ENCODE measurements around the gene PGM3. TPM values are rescaled to one million over a fixed set of nuclear protein-coding genes. Genes with fewer than 3 reads are reported as not detected.
A peak's percentile ranks its signal among the peaks of the same experiment; 100 is the strongest.

PGM3 gene
- total RNA-seq = 10 to 100 TPM; 26.8 to 67.6 (median 35.0) TPM

- 0 to 7% (median 3%) methylated on average over 3 to 14 of the region's 88 CpGs; no CpG with 5 or more reads in 6 of the 10 experiments for WGBS, 10 experiments
- peak within 1 kb of the TSS; percentile 91 to 98 for H3K27ac ChIP-seq
- peaks cover 17 to 21% of the 10 kb centered on the region in 2 donors for H3K4me1 ChIP-seq (replicated peaks in 1 of 2)
- in situ Hi-C loops (cut with MboI; ENCODE audit: low pct_unique_long_range_greater_than_20kb in 2 of 9, low sequenced_read_pairs in 9 of 9, unreplicated experiment in 9 of 9) = no loop called here
- peak; percentile 92 to 96 (median 94) for ATAC-seq (replicated peaks in 6 of 8)
- H3K4me3 ChIP-seq = peak within 1 kb of the TSS; percentile 92 to 99 (median 94)
These were observed at the start of gene PGM3, which contains the start of gene RWDD2A for GRCh38 chr6:83192871-83193746. TSS of gene PGM3 (minus strand) at chr6:83193265. CDS start at chr6:83191012, 2,253 bp downstream. TSS of gene RWDD2A (plus strand) at chr6:83193357. CDS start at chr6:83194452, 1,095 bp downstream.

GRCh38 chr6:83231146-83231545 is 38.1 kb upstream of the PGM3 start:
- no peak overlapping the region for H3K4me3 ChIP-seq
- in situ Hi-C loops (cut with MboI; ENCODE audit: low pct_unique_long_range_greater_than_20kb in 2 of 9, low sequenced_read_pairs in 9 of 9, unreplicated experiment in 9 of 9) = loop anchor here in 1 of 9 experiments (25.0 kb wide), 1 partner anchor 181 kb away; no protein-coding TSS in a partner anchor
- H3K27ac ChIP-seq = no peak overlapping the region
- ATAC-seq (replicated peaks in 6 of 8) = peak in 2 of 8 experiments; percentile 34 to 62
- H3K4me1 ChIP-seq (replicated peaks in 1 of 2) = no peaks in the 10 kb centered on the region
- 0 to 100% (median 57%) methylated on average over 1 of the region's 1 CpG; no CpG with 5 or more reads in 3 of the 10 experiments for WGBS, 10 experiments

GRCh38 chr6:83226517-83226916 is 33.5 kb upstream of the PGM3 start:
- no peak for ATAC-seq (replicated peaks in 6 of 8)
- in situ Hi-C loops (cut with MboI; ENCODE audit: low pct_unique_long_range_greater_than_20kb in 2 of 9, low sequenced_read_pairs in 9 of 9, unreplicated experiment in 9 of 9) = loop anchor here in 4 of 9 experiments (10.0 to 25.0 kb wide), 3 partner anchors 186 to 298 kb away; partner anchors contain the start of gene PRSS35 (in 2 of the 4)
- Histone ChIP-seq H3K27ac (no peak overlapping the region), H3K4me3 (no peak overlapping the region), H3K4me1 (replicated peaks in 1 of 2) (no peaks in the 10 kb centered on the region)
- WGBS, 10 experiments = 63 to 100% (median 83%) methylated on average over 1 of the region's 1 CpG; no CpG with 5 or more reads in 2 of the 10 experiments

GRCh38 chr6:83221889-83222479 is 28.9 kb upstream of the PGM3 start:
- Histone ChIP-seq H3K27ac (no peak overlapping the region), H3K4me3 (no peak overlapping the region), H3K4me1 (replicated peaks in 1 of 2) (no peaks in the 10 kb centered on the region)
- 11 to 100% (median 45%) methylated on average over 1 to 3 of the region's 3 CpGs for WGBS, 10 experiments
- ATAC-seq (replicated peaks in 6 of 8) = peak in 1 of 8 experiments; percentile 34
- in situ Hi-C loops (cut with MboI; ENCODE audit: low pct_unique_long_range_greater_than_20kb in 2 of 9, low sequenced_read_pairs in 9 of 9, unreplicated experiment in 9 of 9) = loop anchor here in 8 of 9 experiments (10.0 to 25.0 kb wide), 3 partner anchors 290 to 303 kb away; partner anchors contain the start of gene PRSS35 (in 7 of the 8)

- WGBS, 10 experiments = 83 to 100% (median 100%) methylated on average over 1 of the region's 1 CpG; no CpG with 5 or more reads in 6 of the 10 experiments
- no peak for ATAC-seq (replicated peaks in 6 of 8)
- no peak overlapping the region for H3K27ac ChIP-seq
- H3K4me1 ChIP-seq (replicated peaks in 1 of 2) = no peaks in the 10 kb centered on the region
- in situ Hi-C loops (cut with MboI; ENCODE audit: low pct_unique_long_range_greater_than_20kb in 2 of 9, low sequenced_read_pairs in 9 of 9, unreplicated experiment in 9 of 9) = loop anchor here in 8 of 9 experiments (10.0 to 25.0 kb wide), 3 partner anchors 291 to 304 kb away; partner anchors contain the start of gene PRSS35 (in 7 of the 8)
- H3K4me3 ChIP-seq = no peak overlapping the region
These were observed 28.2 kb upstream of the PGM3 start for GRCh38 chr6:83221276-83221675.

GRCh38 chr6:83220121-83220520 is 27.1 kb upstream of the PGM3 start:
- H3K4me3 ChIP-seq = no peak overlapping the region

GRCh38 chr6:83218646-83219045 is 25.6 kb upstream of the PGM3 start:
- no peak overlapping the region for H3K27ac ChIP-seq
- WGBS, 10 experiments = 0 to 100% (median 33%) methylated on average over 1 to 3 of the region's 3 CpGs; no CpG with 5 or more reads in 4 of the 10 experiments
- H3K4me1 ChIP-seq (replicated peaks in 1 of 2) = peaks cover 0 to 5% of the 10 kb centered on the region in 2 donors
- no peak overlapping the region for H3K4me3 ChIP-seq
- peak in 1 of 8 experiments; percentile 47 for ATAC-seq (replicated peaks in 6 of 8)
- in situ Hi-C loops (cut with MboI; ENCODE audit: low pct_unique_long_range_greater_than_20kb in 2 of 9, low sequenced_read_pairs in 9 of 9, unreplicated experiment in 9 of 9) = loop anchor here in 6 of 9 experiments (10.0 to 25.0 kb wide), 2 partner anchors 154 to 294 kb away; partner anchors contain the start of genes PRSS35 (in 5 of the 6), DOP1A (in 1 of the 6) and UBE3D (in 1 of the 6)

More at GRCh38 chr6:83220121-83220520, 27.1 kb upstream of the PGM3 start:
- in situ Hi-C loops (cut with MboI; ENCODE audit: low pct_unique_long_range_greater_than_20kb in 2 of 9, low sequenced_read_pairs in 9 of 9, unreplicated experiment in 9 of 9) = loop anchor here in 8 of 9 experiments (10.0 to 25.0 kb wide), 3 partner anchors 292 to 305 kb away; partner anchors contain the start of gene PRSS35 (in 7 of the 8)
- H3K27ac ChIP-seq = no peak overlapping the region
- ATAC-seq (replicated peaks in 6 of 8) = no peak
- peaks cover 0 to 2% of the 10 kb centered on the region in 2 donors for H3K4me1 ChIP-seq (replicated peaks in 1 of 2)

- Histone ChIP-seq H3K4me3 (no peak overlapping the region), H3K27ac (no peak overlapping the region), H3K4me1 (replicated peaks in 1 of 2) (peaks cover 0 to 5% of the 10 kb centered on the region in 2 donors)
- ATAC-seq (replicated peaks in 6 of 8) = peak in 1 of 8 experiments; percentile 22
- in situ Hi-C loops (cut with MboI; ENCODE audit: low pct_unique_long_range_greater_than_20kb in 2 of 9, low sequenced_read_pairs in 9 of 9, unreplicated experiment in 9 of 9) = loop anchor here in 6 of 9 experiments (10.0 to 25.0 kb wide), 2 partner anchors 152 to 295 kb away; partner anchors contain the start of genes PRSS35 (in 5 of the 6), DOP1A (in 1 of the 6) and UBE3D (in 1 of the 6)
These were observed 23.7 kb upstream of the PGM3 start for GRCh38 chr6:83216806-83217205.

GRCh38 chr6:83215131-83216047 is 22.3 kb upstream of the PGM3 start:
- in situ Hi-C loops (cut with MboI; ENCODE audit: low pct_unique_long_range_greater_than_20kb in 2 of 9, low sequenced_read_pairs in 9 of 9, unreplicated experiment in 9 of 9) = loop anchor here in 6 of 9 experiments (10.0 to 25.0 kb wide), 2 partner anchors 151 to 297 kb away; partner anchors contain the start of genes PRSS35 (in 5 of the 6), DOP1A (in 1 of the 6) and UBE3D (in 1 of the 6)
- Histone ChIP-seq H3K4me3 (no peak overlapping the region), H3K4me1 (replicated peaks in 1 of 2) (peaks cover 0 to 5% of the 10 kb centered on the region in 2 donors), H3K27ac (no peak overlapping the region)
- ATAC-seq (replicated peaks in 6 of 8) = peak; percentile 88 to 98 (median 96)
- 20 to 56% (median 34%) methylated on average over 2 to 7 of the region's 7 CpGs for WGBS, 10 experiments

- Histone ChIP-seq H3K27ac (no peak overlapping the region), H3K4me1 (replicated peaks in 1 of 2) (no peaks in the 10 kb centered on the region), H3K4me3 (no peak overlapping the region)
- WGBS, 10 experiments = 89 to 100% (median 92%) methylated on average over 1 to 4 of the region's 4 CpGs; no CpG with 5 or more reads in 1 of the 10 experiments
- in situ Hi-C loops (cut with MboI; ENCODE audit: low pct_unique_long_range_greater_than_20kb in 2 of 9, low sequenced_read_pairs in 9 of 9, unreplicated experiment in 9 of 9) = loop anchor here in 5 of 9 experiments (25.0 kb wide), 1 partner anchor 310 kb away; the partner anchor contains the start of gene PRSS35 (in 5 of the 5)
- no peak for ATAC-seq (replicated peaks in 6 of 8)
These were observed 9.0 kb upstream of the PGM3 start for GRCh38 chr6:83202031-83202430.

- H3K4me3 ChIP-seq = no peak overlapping the region
- no peak overlapping the region for H3K27ac ChIP-seq
- WGBS, 10 experiments = 69 to 100% (median 100%) methylated on average over 1 to 2 of the region's 2 CpGs; no CpG with 5 or more reads in 4 of the 10 experiments
- ATAC-seq (replicated peaks in 6 of 8) = peak in 3 of 8 experiments; percentile 81 to 82 (median 81)
- peaks cover 0 to under 1% of the 10 kb centered on the region in 2 donors for H3K4me1 ChIP-seq (replicated peaks in 1 of 2)
- in situ Hi-C loops (cut with MboI; ENCODE audit: low pct_unique_long_range_greater_than_20kb in 2 of 9, low sequenced_read_pairs in 9 of 9, unreplicated experiment in 9 of 9) = loop anchor here in 5 of 9 experiments (25.0 kb wide), 1 partner anchor 312 kb away; the partner anchor contains the start of gene PRSS35 (in 5 of the 5)
These were observed 6.8 kb upstream of the PGM3 start for GRCh38 chr6:83199863-83200225.

Data from motor neuron (in vitro differentiated cells).